ENCODE measurements around the gene SLC11A1.

The SLC11A1 gene

GRCh38 chr2:218422403-218423086 is 40.5 kb downstream of the SLC11A1 start:
- TF ChIP-seq TCF4 (CRISPR knock-in tag; IDR thresholded peaks at IDR 0.05; ENCODE audit: borderline replicate concordance) (no peak), ZC3H10 (CRISPR knock-in tag; IDR thresholded peaks at IDR 0.05) (no peak), TOX (CRISPR knock-in tag; IDR thresholded peaks at IDR 0.05; ENCODE audit: borderline replicate concordance) (no peak), GLIS3 (CRISPR knock-in tag; IDR thresholded peaks at IDR 0.05) (no peak), ESRRG (CRISPR knock-in tag; IDR thresholded peaks at IDR 0.05) (no peak), ZNF8 (CRISPR knock-in tag; IDR thresholded peaks at IDR 0.05) (no peak), CSDC2 (CRISPR knock-in tag; IDR thresholded peaks at IDR 0.05) (no peak), SNAI2 (CRISPR knock-in tag; IDR thresholded peaks at IDR 0.05) (no peak), OSR1 (CRISPR knock-in tag; IDR thresholded peaks at IDR 0.05) (no peak), ZFP30 (CRISPR knock-in tag; IDR thresholded peaks at IDR 0.05) (no peak), PPARA (CRISPR knock-in tag; IDR thresholded peaks at IDR 0.05; ENCODE audit: borderline replicate concordance) (no peak), ARNTL (CRISPR knock-in tag; IDR thresholded peaks at IDR 0.05; ENCODE audit: borderline replicate concordance, low read depth) (no peak), ISL1 (CRISPR knock-in tag; IDR thresholded peaks at IDR 0.05) (no peak), CSRNP3 (CRISPR knock-in tag; IDR thresholded peaks at IDR 0.05) (no peak), RARB (CRISPR knock-in tag; IDR thresholded peaks at IDR 0.05) (no peak), BACH2 (CRISPR knock-in tag; IDR thresholded peaks at IDR 0.05; ENCODE audit: borderline replicate concordance) (no peak), ZFP3 (CRISPR knock-in tag; IDR thresholded peaks at IDR 0.05) (no peak)
- TF ChIP-seq, protein P1, sequence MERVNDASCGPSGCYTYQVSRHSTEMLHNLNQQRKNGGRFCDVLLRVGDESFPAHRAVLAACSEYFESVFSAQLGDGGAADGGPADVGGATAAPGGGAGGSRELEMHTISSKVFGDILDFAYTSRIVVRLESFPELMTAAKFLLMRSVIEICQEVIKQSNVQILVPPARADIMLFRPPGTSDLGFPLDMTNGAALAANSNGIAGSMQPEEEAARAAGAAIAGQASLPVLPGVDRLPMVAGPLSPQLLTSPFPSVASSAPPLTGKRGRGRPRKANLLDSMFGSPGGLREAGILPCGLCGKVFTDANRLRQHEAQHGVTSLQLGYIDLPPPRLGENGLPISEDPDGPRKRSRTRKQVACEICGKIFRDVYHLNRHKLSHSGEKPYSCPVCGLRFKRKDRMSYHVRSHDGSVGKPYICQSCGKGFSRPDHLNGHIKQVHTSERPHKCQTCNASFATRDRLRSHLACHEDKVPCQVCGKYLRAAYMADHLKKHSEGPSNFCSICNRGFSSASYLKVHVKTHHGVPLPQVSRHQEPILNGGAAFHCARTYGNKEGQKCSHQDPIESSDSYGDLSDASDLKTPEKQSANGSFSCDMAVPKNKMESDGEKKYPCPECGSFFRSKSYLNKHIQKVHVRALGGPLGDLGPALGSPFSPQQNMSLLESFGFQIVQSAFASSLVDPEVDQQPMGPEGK (CRISPR knock-in tag; IDR thresholded peaks at IDR 0.05; ENCODE audit: borderline replicate concordance), result no peak
- TF ChIP-seq, protein P2, sequence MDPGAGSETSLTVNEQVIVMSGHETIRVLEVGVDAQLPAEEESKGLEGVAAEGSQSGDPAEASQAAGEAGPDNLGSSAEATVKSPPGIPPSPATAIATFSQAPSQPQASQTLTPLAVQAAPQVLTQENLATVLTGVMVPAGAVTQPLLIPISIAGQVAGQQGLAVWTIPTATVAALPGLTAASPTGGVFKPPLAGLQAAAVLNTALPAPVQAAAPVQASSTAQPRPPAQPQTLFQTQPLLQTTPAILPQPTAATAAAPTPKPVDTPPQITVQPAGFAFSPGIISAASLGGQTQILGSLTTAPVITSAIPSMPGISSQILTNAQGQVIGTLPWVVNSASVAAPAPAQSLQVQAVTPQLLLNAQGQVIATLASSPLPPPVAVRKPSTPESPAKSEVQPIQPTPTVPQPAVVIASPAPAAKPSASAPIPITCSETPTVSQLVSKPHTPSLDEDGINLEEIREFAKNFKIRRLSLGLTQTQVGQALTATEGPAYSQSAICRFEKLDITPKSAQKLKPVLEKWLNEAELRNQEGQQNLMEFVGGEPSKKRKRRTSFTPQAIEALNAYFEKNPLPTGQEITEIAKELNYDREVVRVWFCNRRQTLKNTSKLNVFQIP (CRISPR knock-in tag; IDR thresholded peaks at IDR 0.05; ENCODE audit: borderline replicate concordance, low read depth), result no peak
- TF ChIP-seq, protein P3, sequence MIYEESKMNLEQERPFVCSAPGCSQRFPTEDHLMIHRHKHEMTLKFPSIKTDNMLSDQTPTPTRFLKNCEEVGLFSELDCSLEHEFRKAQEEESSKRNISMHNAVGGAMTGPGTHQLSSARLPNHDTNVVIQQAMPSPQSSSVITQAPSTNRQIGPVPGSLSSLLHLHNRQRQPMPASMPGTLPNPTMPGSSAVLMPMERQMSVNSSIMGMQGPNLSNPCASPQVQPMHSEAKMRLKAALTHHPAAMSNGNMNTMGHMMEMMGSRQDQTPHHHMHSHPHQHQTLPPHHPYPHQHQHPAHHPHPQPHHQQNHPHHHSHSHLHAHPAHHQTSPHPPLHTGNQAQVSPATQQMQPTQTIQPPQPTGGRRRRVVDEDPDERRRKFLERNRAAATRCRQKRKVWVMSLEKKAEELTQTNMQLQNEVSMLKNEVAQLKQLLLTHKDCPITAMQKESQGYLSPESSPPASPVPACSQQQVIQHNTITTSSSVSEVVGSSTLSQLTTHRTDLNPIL (CRISPR knock-in tag; IDR thresholded peaks at IDR 0.05; ENCODE audit: low read depth), result no peak

DNA sequence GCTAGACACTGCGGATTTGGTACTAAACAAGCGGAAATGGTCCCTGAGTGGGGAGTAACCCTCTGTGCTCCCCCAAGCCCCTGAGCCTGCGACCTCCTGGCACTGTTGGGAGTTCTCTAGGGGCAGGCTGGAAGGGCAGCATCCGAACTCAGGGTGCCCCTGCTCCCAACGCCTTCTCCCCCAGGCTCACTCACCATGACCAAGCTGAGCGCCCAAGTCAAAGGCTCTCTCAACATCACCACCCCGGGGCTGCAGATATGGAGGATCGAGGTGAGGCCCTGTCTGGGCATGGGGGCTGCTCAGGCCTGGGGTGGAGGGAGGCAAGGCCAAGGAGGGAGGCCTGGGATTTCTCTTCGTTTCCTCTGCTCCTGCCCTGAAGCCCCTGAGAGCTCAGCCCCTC is 41.5 kb downstream of the SLC11A1 start:
- TF ChIP-seq ARNTL (CRISPR knock-in tag; IDR thresholded peaks at IDR 0.05; ENCODE audit: borderline replicate concordance, low read depth), result no peak
- TF ChIP-seq RARB (CRISPR knock-in tag; IDR thresholded peaks at IDR 0.05), result no peak
- TF ChIP-seq CSRNP3 (CRISPR knock-in tag; IDR thresholded peaks at IDR 0.05), result no peak
- TF ChIP-seq ZFP3 (CRISPR knock-in tag; IDR thresholded peaks at IDR 0.05), result no peak
- no peak for TF ChIP-seq ZNF8 (CRISPR knock-in tag; IDR thresholded peaks at IDR 0.05)
- no peak for TF ChIP-seq ISL1 (CRISPR knock-in tag; IDR thresholded peaks at IDR 0.05)
- no peak for TF ChIP-seq ESRRG (CRISPR knock-in tag; IDR thresholded peaks at IDR 0.05)
- no peak for TF ChIP-seq TSHZ2 (CRISPR knock-in tag; IDR thresholded peaks at IDR 0.05)
- TF ChIP-seq ZFP30 (CRISPR knock-in tag; IDR thresholded peaks at IDR 0.05), result no peak
- no peak for TF ChIP-seq GLIS3 (CRISPR knock-in tag; IDR thresholded peaks at IDR 0.05)
- no peak for TF ChIP-seq CSDC2 (CRISPR knock-in tag; IDR thresholded peaks at IDR 0.05)
- no peak for TF ChIP-seq TCF4 (CRISPR knock-in tag; IDR thresholded peaks at IDR 0.05; ENCODE audit: borderline replicate concordance)
- TF ChIP-seq, protein P2 (CRISPR knock-in tag; IDR thresholded peaks at IDR 0.05; ENCODE audit: borderline replicate concordance, low read depth), result no peak
- TF ChIP-seq ZNF565 (CRISPR knock-in tag; conservative IDR thresholded peaks at IDR 0.05; ENCODE audit: low read depth), result no peak
- TF ChIP-seq SNAI2 (CRISPR knock-in tag; IDR thresholded peaks at IDR 0.05), result no peak
- ATAC-seq, result no peak

More at GRCh38 chr2:218422403-218423086, 40.5 kb downstream of the SLC11A1 start:
- no peak for ATAC-seq
